Fibroblast of pulmonary artery (primary cell): ENCODE measurements around the gene TAX1BP3.

Experiments used
- DNase-seq: peaks from one replicate; pipeline ENCODE4 v3.0.0-alpha.2; 2010; ENCODE audit warnings: low read depth
- H3K4me3 ChIP-seq: replicated peaks from 2 replicates; pipeline ENCODE4 v1.5.1; 2011; ENCODE audit warnings: low read depth, mild to moderate bottlenecking, control low read depth, low read length, moderate library complexity
- TF ChIP-seq, protein P1 (sequence below): IDR thresholded peaks from 2 replicates; pipeline ENCODE4 v1.5.1; 2011; ENCODE audit warnings: mild to moderate bottlenecking, control low read depth, low read length, inconsistent platforms; ENCODE audit errors: missing control alignments

Gene TAX1BP3

GRCh38 chr17:3685174-3685573 lies 16.8 kb upstream of the TAX1BP3 start:
- no peak overlapping the region for H3K4me3 ChIP-seq
- TF ChIP-seq, protein P1, sequence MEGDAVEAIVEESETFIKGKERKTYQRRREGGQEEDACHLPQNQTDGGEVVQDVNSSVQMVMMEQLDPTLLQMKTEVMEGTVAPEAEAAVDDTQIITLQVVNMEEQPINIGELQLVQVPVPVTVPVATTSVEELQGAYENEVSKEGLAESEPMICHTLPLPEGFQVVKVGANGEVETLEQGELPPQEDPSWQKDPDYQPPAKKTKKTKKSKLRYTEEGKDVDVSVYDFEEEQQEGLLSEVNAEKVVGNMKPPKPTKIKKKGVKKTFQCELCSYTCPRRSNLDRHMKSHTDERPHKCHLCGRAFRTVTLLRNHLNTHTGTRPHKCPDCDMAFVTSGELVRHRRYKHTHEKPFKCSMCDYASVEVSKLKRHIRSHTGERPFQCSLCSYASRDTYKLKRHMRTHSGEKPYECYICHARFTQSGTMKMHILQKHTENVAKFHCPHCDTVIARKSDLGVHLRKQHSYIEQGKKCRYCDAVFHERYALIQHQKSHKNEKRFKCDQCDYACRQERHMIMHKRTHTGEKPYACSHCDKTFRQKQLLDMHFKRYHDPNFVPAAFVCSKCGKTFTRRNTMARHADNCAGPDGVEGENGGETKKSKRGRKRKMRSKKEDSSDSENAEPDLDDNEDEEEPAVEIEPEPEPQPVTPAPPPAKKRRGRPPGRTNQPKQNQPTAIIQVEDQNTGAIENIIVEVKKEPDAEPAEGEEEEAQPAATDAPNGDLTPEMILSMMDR: no peak
- no peak for DNase-seq

GRCh38 chr17:3683054-3683511 lies 14.7 kb upstream of the TAX1BP3 start:
- TF ChIP-seq, protein P1: peak; percentile 97
- H3K4me3 ChIP-seq: no peak overlapping the region
- DNase-seq: peak; percentile 34

DNA sequence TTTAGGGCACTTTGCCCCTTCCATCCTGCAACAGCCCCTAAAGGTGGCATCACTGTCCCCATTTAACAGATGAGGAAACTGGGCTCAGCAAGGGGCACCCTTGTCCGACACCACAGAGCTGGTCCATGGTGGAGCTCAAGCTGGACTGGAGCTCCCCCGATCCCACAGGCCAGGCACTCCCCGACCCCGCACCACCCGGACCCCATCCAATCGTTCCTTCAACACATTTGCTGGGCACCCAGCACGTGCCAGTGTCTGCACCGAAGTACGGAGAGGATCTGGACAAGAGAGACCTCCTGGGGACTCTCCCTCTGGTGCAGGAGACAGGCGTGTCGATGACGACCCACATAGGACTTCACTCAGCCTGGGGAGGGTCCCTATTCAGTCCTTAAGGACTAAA lies 13.7 kb upstream of the TAX1BP3 start:
- DNase-seq: no peak
- TF ChIP-seq, protein P1: no peak
- H3K4me3 ChIP-seq: no peak overlapping the region

- H3K4me3 ChIP-seq: no peak overlapping the region
- no peak for DNase-seq
- TF ChIP-seq, protein P1: no peak
Observed at GRCh38 chr17:3681565-3681964, 13.2 kb upstream of the TAX1BP3 start.

- no peak overlapping the region for H3K4me3 ChIP-seq
- TF ChIP-seq, protein P1: no peak
- no peak for DNase-seq
Observed at GRCh38 chr17:3681057-3681456, 12.7 kb upstream of the TAX1BP3 start.

- TF ChIP-seq, protein P1: no peak
- no peak overlapping the region for H3K4me3 ChIP-seq
- DNase-seq: no peak
Observed at GRCh38 chr17:3679531-3680126, 11.3 kb upstream of the TAX1BP3 start.
